MM.1S (cell line): ENCODE measurements around the gene CPT1B.

Experiments used
- DNase-seq: peaks from one replicate; pipeline ENCODE4 v3.0.0-alpha.2; 2015
- H2AFZ ChIP-seq: fragments of 300-600 bp; sonication (generic); 2 replicates; pipeline ENCODE4 v1.6.0; 2016; ENCODE audit warnings: antibody characterized with exemption, low read length
- H3F3A ChIP-seq: fragments of 300-600 bp; sonication (generic); 2 replicates; pipeline ENCODE4 v1.6.1; 2016; ENCODE audit warnings: mild to moderate bottlenecking, antibody characterized with exemption, low read length, moderate library complexity, mixed read lengths; ENCODE audit not compliant: insufficient read depth
- H3K27ac ChIP-seq: fragments of 300-600 bp; sonication (generic); 2 replicates; pipeline ENCODE4 v1.5.1; 2016; ENCODE audit warnings: mild to moderate bottlenecking, low read length
- H3K27me3 ChIP-seq: fragments of 300-600 bp; sonication (generic); replicated peaks from 2 replicates; pipeline ENCODE4 v1.6.0; 2016; ENCODE audit warnings: low read length; ENCODE audit not compliant: insufficient read depth
- H3K36me3 ChIP-seq: fragments of 300-600 bp; sonication (generic); replicated peaks from 2 replicates; pipeline ENCODE4 v1.6.1; 2016; ENCODE audit warnings: mild to moderate bottlenecking, low read length, mixed read lengths; ENCODE audit not compliant: insufficient read depth
- H3K4me1 ChIP-seq: fragments of 300-600 bp; sonication (generic); 2 replicates; pipeline ENCODE4 v1.6.1; 2016; ENCODE audit warnings: low read length, mixed read lengths
- H3K4me2 ChIP-seq: fragments of 300-600 bp; sonication (generic); 2 replicates; pipeline ENCODE4 v1.6.0; 2016; ENCODE audit warnings: low read depth, low read length
- H3K4me3 ChIP-seq: fragments of 300-600 bp; sonication (generic); 2 replicates; pipeline ENCODE4 v1.5.1; 2016; ENCODE audit warnings: low read length, mixed read lengths
- H3K79me2 ChIP-seq: fragments of 300-600 bp; sonication (generic); 2 replicates; pipeline ENCODE4 v1.6.1; 2016; ENCODE audit warnings: mixed run types, low read length, mixed read lengths
- H3K9ac ChIP-seq: fragments of 300-600 bp; sonication (generic); 2 replicates; pipeline ENCODE4 v1.6.1; 2016; ENCODE audit warnings: low read length, mixed read lengths
- H3K9me2 ChIP-seq: fragments of 300-600 bp; sonication (generic); replicated peaks from 2 replicates; pipeline ENCODE4 v1.6.1; 2016; ENCODE audit warnings: mild to moderate bottlenecking, low read length, mixed read lengths; ENCODE audit not compliant: insufficient read depth
- H3K9me3 ChIP-seq: fragments of 300-600 bp; sonication (generic); replicated peaks from 2 replicates; pipeline ENCODE4 v1.6.1; 2016; ENCODE audit warnings: mild to moderate bottlenecking, low read length, mixed read lengths; ENCODE audit not compliant: insufficient read depth
- H4K20me1 ChIP-seq: fragments of 300-600 bp; sonication (generic); 2 replicates; pipeline ENCODE4 v1.6.1; 2016; ENCODE audit warnings: mild to moderate bottlenecking, low read length, moderate library complexity, mixed read lengths; ENCODE audit not compliant: insufficient read depth
- CTCF ChIP-seq: fragments of 300-600 bp; sonication (generic); IDR thresholded peaks from 2 replicates; pipeline ENCODE4 v1.5.1; 2016; ENCODE audit warnings: antibody characterized with exemption, low read length, mixed read lengths
- EZH2 ChIP-seq: fragments of 300-600 bp; sonication (generic); optimal IDR thresholded peaks from 2 replicates; pipeline ENCODE3; 2017; ENCODE audit warnings: low read depth, mild to moderate bottlenecking, antibody characterized with exemption, low read length, mixed read lengths
- EZH2phosphoT487 ChIP-seq: fragments of 300-600 bp; sonication (generic); IDR thresholded peaks from 2 replicates; pipeline ENCODE4 v1.6.1; 2018; ENCODE audit warnings: antibody characterized with exemption, low read length

The CPT1B gene

GRCh38 chr22:50528682-50529415, 49.4 kb downstream of the CPT1B start:
- Histone ChIP-seq H3K27me3 (peaks cover 9% of the 10 kb centered on the region; the same call in 1 of the 2 replicates), H3F3A (peaks cover 30% of the 10 kb centered on the region), H3K27ac (no peak overlapping the region), H3K79me2 (peaks cover 18% of the 10 kb centered on the region), H3K36me3 (no peaks in the 10 kb centered on the region), H3K9ac (no peak overlapping the region), H3K9me3 (no peaks in the 10 kb centered on the region), H3K4me1 (peaks cover 24% of the 10 kb centered on the region), H3K4me2 (no peak overlapping the region), H4K20me1 (no peaks in the 10 kb centered on the region), H3K9me2 (no peaks in the 10 kb centered on the region), H2AFZ (no peak overlapping the region), H3K4me3 (no peak overlapping the region)
- no peak for TF ChIP-seq EZH2
- no peak for DNase-seq

- H3K79me2 ChIP-seq, result peaks cover 26% of the 10 kb centered on the region
- TF ChIP-seq EZH2, result no peak
- no peak for TF ChIP-seq CTCF
- TF ChIP-seq EZH2phosphoT487, result no peak
- H3K27me3 ChIP-seq, result peaks cover 9% of the 10 kb centered on the region; the same call in 1 of the 2 replicates
- H3K4me1 ChIP-seq, result peaks cover 29% of the 10 kb centered on the region
- peaks cover 30% of the 10 kb centered on the region for H3F3A ChIP-seq
- no peaks in the 10 kb centered on the region for H3K9me3 ChIP-seq
- no peaks in the 10 kb centered on the region for H3K36me3 ChIP-seq
- no peak overlapping the region for H2AFZ ChIP-seq
- no peak overlapping the region for H3K4me2 ChIP-seq
- no peak for DNase-seq
- H3K4me3 ChIP-seq, result no peak overlapping the region
- H4K20me1 ChIP-seq, result no peaks in the 10 kb centered on the region
- H3K9me2 ChIP-seq, result no peaks in the 10 kb centered on the region
- H3K9ac ChIP-seq, result no peak overlapping the region
- H3K27ac ChIP-seq, result no peak overlapping the region
Measured at GRCh38 chr22:50527921-50528681, 50.1 kb downstream of the CPT1B start.

- Histone ChIP-seq H3K9me2 (no peaks in the 10 kb centered on the region), H2AFZ (peak overlapping the region; percentile 23; the same call in 1 of the 2 replicates), H4K20me1 (no peaks in the 10 kb centered on the region), H3K4me1 (peaks cover 30% of the 10 kb centered on the region), H3K27ac (peak overlapping the region; percentile 87), H3K27me3 (peaks cover 9% of the 10 kb centered on the region; the same call in 1 of the 2 replicates), H3F3A (peaks cover 26% of the 10 kb centered on the region), H3K9me3 (no peaks in the 10 kb centered on the region), H3K36me3 (no peaks in the 10 kb centered on the region), H3K9ac (peak overlapping the region; percentile 92), H3K4me2 (peak overlapping the region; percentile 91), H3K79me2 (peaks cover 35% of the 10 kb centered on the region), H3K4me3 (peak overlapping the region; percentile 88)
- TF ChIP-seq EZH2 (no peak), EZH2phosphoT487 (no peak), CTCF (no peak)
- DNase-seq, result no peak
Measured at GRCh38 chr22:50526834-50527801, 51.1 kb downstream of the CPT1B start.
